SK-N-SH treated with all-trans-retinoic acid at 6 μM for 48 hours (cell line): ENCODE data around the gene CLEC6A.

Experiments
- ATAC-seq: fragments of 200-7000 bp; cut with Tn5 transposase; 3 replicates; pipeline ENCODE4 v1.9.1; 2020; ENCODE audit warnings: mild to moderate bottlenecking, moderate library complexity
- ARNTL ChIP-seq: fragments of 450-650 bp; formaldehyde crosslinking; IDR thresholded peaks from 2 replicates; pipeline ENCODE4 v1.5.0; 2020; ENCODE audit warnings: low read depth, mild to moderate bottlenecking, moderate library complexity, borderline replicate concordance
- BACH2 ChIP-seq: fragments of 250-450 bp; sonication (Bioruptor Pico); IDR thresholded peaks from 2 replicates; pipeline ENCODE4 v1.9.0; 2021; ENCODE audit warnings: mild to moderate bottlenecking, borderline replicate concordance
- CREB5 ChIP-seq: fragments of 250-450 bp; sonication (Bioruptor Pico); IDR thresholded peaks from 2 replicates; pipeline ENCODE4 v1.5.1; 2020; ENCODE audit warnings: low read depth, mild to moderate bottlenecking, moderate library complexity
- CSDC2 ChIP-seq: fragments of 250-450 bp; sonication (Bioruptor Pico); IDR thresholded peaks from 2 replicates; pipeline ENCODE4 v1.5.0; 2020; ENCODE audit warnings: mild to moderate bottlenecking, moderate library complexity
- CSRNP3 ChIP-seq: fragments of 250-450 bp; sonication (Bioruptor Pico); IDR thresholded peaks from 2 replicates; pipeline ENCODE4 v1.5.1; 2021; ENCODE audit warnings: mild to moderate bottlenecking, moderate library complexity
- ESRRG ChIP-seq: fragments of 250-450 bp; sonication (Bioruptor Pico); IDR thresholded peaks from 2 replicates; pipeline ENCODE4 v1.6.1; 2021; ENCODE audit warnings: mild to moderate bottlenecking
- ISL1 ChIP-seq: fragments of 250-450 bp; sonication (Bioruptor Pico); IDR thresholded peaks from 2 replicates; pipeline ENCODE4 v2.1.2; 2022; ENCODE audit warnings: mild to moderate bottlenecking, moderate library complexity
- OSR1 ChIP-seq: fragments of 250-450 bp; sonication (Bioruptor Pico); IDR thresholded peaks from 2 replicates; pipeline ENCODE4 v1.8.0; 2022; ENCODE audit warnings: moderate library complexity, mild to moderate bottlenecking, inconsistent platforms
- PATZ1 ChIP-seq: fragments of 250-450 bp; sonication (Bioruptor Pico); IDR thresholded peaks from 2 replicates; pipeline ENCODE4 v1.8.0; 2020; ENCODE audit warnings: mild to moderate bottlenecking, moderate library complexity, borderline replicate concordance
- POU6F1 ChIP-seq: fragments of 250-450 bp; sonication (Bioruptor Pico); IDR thresholded peaks from 2 replicates; pipeline ENCODE4 v1.8.0; 2021; ENCODE audit warnings: low read depth, mild to moderate bottlenecking, moderate library complexity, borderline replicate concordance
- PPARA ChIP-seq: fragments of 250-450 bp; sonication (Bioruptor Pico); IDR thresholded peaks from 2 replicates; pipeline ENCODE4 v1.5.0; 2020; ENCODE audit warnings: mild to moderate bottlenecking, borderline replicate concordance
- RARB ChIP-seq: fragments of 250-450 bp; sonication (Bioruptor Pico); IDR thresholded peaks from 2 replicates; pipeline ENCODE4 v1.8.0; 2021; ENCODE audit warnings: mild to moderate bottlenecking, moderate library complexity
- SNAI2 ChIP-seq: fragments of 250-450 bp; sonication (Bioruptor Pico); IDR thresholded peaks from 2 replicates; pipeline ENCODE4 v1.5.0; 2020; ENCODE audit warnings: mild to moderate bottlenecking, moderate library complexity
- TCF4 ChIP-seq: fragments of 250-450 bp; sonication (Bioruptor Pico); IDR thresholded peaks from 2 replicates; pipeline ENCODE4 v1.8.0; 2021; ENCODE audit warnings: mild to moderate bottlenecking, moderate library complexity, borderline replicate concordance
- TOX ChIP-seq: fragments of 250-450 bp; sonication (Bioruptor Pico); IDR thresholded peaks from 2 replicates; pipeline ENCODE4 v1.8.0; 2021; ENCODE audit warnings: mild to moderate bottlenecking, moderate library complexity, borderline replicate concordance
- ZC3H10 ChIP-seq: fragments of 250-450 bp; sonication (Bioruptor Pico); IDR thresholded peaks from 2 replicates; pipeline ENCODE4 v1.5.1; 2021; ENCODE audit warnings: mild to moderate bottlenecking, moderate library complexity
- ZFP3 ChIP-seq: fragments of 250-450 bp; sonication (Bioruptor Pico); IDR thresholded peaks from 2 replicates; pipeline ENCODE4 v1.5.0; 2020; ENCODE audit warnings: mild to moderate bottlenecking, moderate library complexity
- ZFP30 ChIP-seq: fragments of 450-650 bp; formaldehyde crosslinking; IDR thresholded peaks from 2 replicates; pipeline ENCODE4 v1.5.0; 2022; ENCODE audit warnings: mild to moderate bottlenecking, moderate library complexity
- ZNF565 ChIP-seq: fragments of 450-650 bp; formaldehyde crosslinking; conservative IDR thresholded peaks from 2 replicates; pipeline ENCODE4 v1.5.0; 2020; ENCODE audit warnings: low read depth, mild to moderate bottlenecking, moderate library complexity
- ZNF70 ChIP-seq: fragments of 450-650 bp; formaldehyde crosslinking; IDR thresholded peaks from 2 replicates; pipeline ENCODE4 v1.5.0; 2020; ENCODE audit warnings: mild to moderate bottlenecking, moderate library complexity
- ZNF8 ChIP-seq: fragments of 450-650 bp; formaldehyde crosslinking; IDR thresholded peaks from 2 replicates; pipeline ENCODE4 v1.5.0; 2020; ENCODE audit warnings: mild to moderate bottlenecking, moderate library complexity

Gene CLEC6A

GRCh38 chr12:8466241-8466640 is 10.5 kb downstream of the CLEC6A start (continued):
- no peak for TF ChIP-seq POU6F1 (CRISPR knock-in tag)
- TF ChIP-seq TCF4 (CRISPR knock-in tag) = no peak

GRCh38 chr12:8471090-8471489 is 15.3 kb downstream of the CLEC6A start:
- no peak for ATAC-seq
- TF ChIP-seq ESRRG (CRISPR knock-in tag) (no peak), ZFP3 (no peak), ZFP30 (CRISPR knock-in tag) (no peak), TCF4 (CRISPR knock-in tag) (no peak), CSDC2 (no peak), ZNF70 (no peak), ZNF8 (CRISPR knock-in tag) (no peak), CSRNP3 (CRISPR knock-in tag) (no peak), ZC3H10 (CRISPR knock-in tag) (no peak), ISL1 (CRISPR knock-in tag) (no peak)

GRCh38 chr12:8475508-8476203 is 19.9 kb downstream of the CLEC6A start:
- no peak for TF ChIP-seq SNAI2 (CRISPR knock-in tag)
- no peak for TF ChIP-seq PPARA (CRISPR knock-in tag)
- no peak for ATAC-seq

GRCh38 chr12:8482571-8483061 is 26.9 kb downstream of the CLEC6A start:
- TF ChIP-seq TOX (CRISPR knock-in tag) = no peak
- TF ChIP-seq ZNF8 (CRISPR knock-in tag) = no peak
- TF ChIP-seq ZNF565 (CRISPR knock-in tag) = no peak
- TF ChIP-seq ISL1 (CRISPR knock-in tag) = no peak
- TF ChIP-seq ARNTL (CRISPR knock-in tag) = no peak
- TF ChIP-seq OSR1 (CRISPR knock-in tag) = no peak
- TF ChIP-seq POU6F1 (CRISPR knock-in tag) = no peak
- no peak for TF ChIP-seq ZFP3
- no peak for TF ChIP-seq PATZ1 (CRISPR knock-in tag)
- TF ChIP-seq RARB (CRISPR knock-in tag) = no peak
- ATAC-seq = no peak

- no peak for ATAC-seq
- TF ChIP-seq ISL1 (CRISPR knock-in tag) (no peak), PPARA (CRISPR knock-in tag) (no peak), ESRRG (CRISPR knock-in tag) (no peak), CREB5 (no peak), TCF4 (CRISPR knock-in tag) (no peak), POU6F1 (CRISPR knock-in tag) (no peak), ZFP3 (no peak), CSRNP3 (CRISPR knock-in tag) (no peak), ZC3H10 (CRISPR knock-in tag) (no peak), CSDC2 (no peak), BACH2 (CRISPR knock-in tag) (no peak)
These were observed 27.3 kb downstream of the CLEC6A start for GRCh38 chr12:8483079-8483478.
